Osteocyte (in vitro differentiated cells): ENCODE results near the gene APP. TPM values are rescaled to one million over a fixed set of nuclear protein-coding genes. Genes with fewer than 3 reads are reported as not detected.

Experiments used
- DNase-seq: peaks from one replicate; pipeline ENCODE4 v3.0.0; 2021; ENCODE audit warnings: mixed read lengths; ENCODE audit not compliant: unreplicated experiment; ENCODE audit errors: extremely low spot score
- H3K27ac Mint-ChIP-seq: one replicate; pipeline ENCODE4 v1.8.0; 2021; ENCODE audit warnings: mild to moderate bottlenecking, mixed read lengths; ENCODE audit not compliant: unreplicated experiment
- H3K27me3 Mint-ChIP-seq: one replicate; pipeline ENCODE4 v1.8.0; 2021; ENCODE audit warnings: mixed read lengths; ENCODE audit not compliant: unreplicated experiment
- H3K36me3 Mint-ChIP-seq: one replicate; pipeline ENCODE4 v1.8.0; 2021; ENCODE audit warnings: mixed read lengths; ENCODE audit not compliant: unreplicated experiment
- H3K4me1 Mint-ChIP-seq: one replicate; pipeline ENCODE4 v1.8.0; 2021; ENCODE audit warnings: mixed read lengths; ENCODE audit not compliant: unreplicated experiment
- H3K4me3 Mint-ChIP-seq: one replicate; pipeline ENCODE4 v1.8.0; 2021; ENCODE audit warnings: mild to moderate bottlenecking, moderate library complexity, mixed read lengths; ENCODE audit not compliant: unreplicated experiment
- H3K9me3 Mint-ChIP-seq: one replicate; pipeline ENCODE4 v1.8.0; 2021; ENCODE audit warnings: mixed read lengths; ENCODE audit not compliant: unreplicated experiment
- total RNA-seq: library from RNA; stranded (reverse); gene quantifications from 2 replicates; pipeline ENCODE4 v1.2.1, GENCODE V29; 2021
- TF ChIP-seq, protein P1 (sequence below): fragments of 200-600 bp; sonication (generic); IDR thresholded peaks from 2 replicates; pipeline ENCODE4 v1.5.0; 2021; ENCODE audit warnings: antibody characterized with exemption, mild to moderate bottlenecking, moderate library complexity

APP gene
- total RNA-seq, 1 donor from 2014 or later = 698 TPM

DNA sequence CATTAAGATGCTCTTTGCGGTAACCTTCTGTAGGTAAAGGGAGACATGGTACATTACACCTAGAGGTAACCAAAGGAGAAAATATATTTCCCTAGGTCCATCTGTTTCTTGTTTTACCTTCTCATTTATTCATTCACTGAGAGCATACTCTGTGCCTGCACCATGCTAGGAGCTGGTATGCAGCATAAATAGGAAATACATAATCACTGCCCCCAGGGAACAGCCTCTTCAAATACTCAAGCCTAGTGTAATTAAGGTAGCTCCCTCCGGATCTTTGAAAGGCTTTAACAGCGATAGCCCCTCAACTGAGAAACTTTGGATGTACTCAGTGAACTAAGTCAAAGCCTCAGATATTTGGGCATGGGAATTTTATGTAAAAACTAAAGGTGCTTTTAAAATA lies 312.2 kb downstream of the APP start:
- no peak for DNase-seq
- no peak overlapping the region for H3K27ac Mint-ChIP-seq

DNA sequence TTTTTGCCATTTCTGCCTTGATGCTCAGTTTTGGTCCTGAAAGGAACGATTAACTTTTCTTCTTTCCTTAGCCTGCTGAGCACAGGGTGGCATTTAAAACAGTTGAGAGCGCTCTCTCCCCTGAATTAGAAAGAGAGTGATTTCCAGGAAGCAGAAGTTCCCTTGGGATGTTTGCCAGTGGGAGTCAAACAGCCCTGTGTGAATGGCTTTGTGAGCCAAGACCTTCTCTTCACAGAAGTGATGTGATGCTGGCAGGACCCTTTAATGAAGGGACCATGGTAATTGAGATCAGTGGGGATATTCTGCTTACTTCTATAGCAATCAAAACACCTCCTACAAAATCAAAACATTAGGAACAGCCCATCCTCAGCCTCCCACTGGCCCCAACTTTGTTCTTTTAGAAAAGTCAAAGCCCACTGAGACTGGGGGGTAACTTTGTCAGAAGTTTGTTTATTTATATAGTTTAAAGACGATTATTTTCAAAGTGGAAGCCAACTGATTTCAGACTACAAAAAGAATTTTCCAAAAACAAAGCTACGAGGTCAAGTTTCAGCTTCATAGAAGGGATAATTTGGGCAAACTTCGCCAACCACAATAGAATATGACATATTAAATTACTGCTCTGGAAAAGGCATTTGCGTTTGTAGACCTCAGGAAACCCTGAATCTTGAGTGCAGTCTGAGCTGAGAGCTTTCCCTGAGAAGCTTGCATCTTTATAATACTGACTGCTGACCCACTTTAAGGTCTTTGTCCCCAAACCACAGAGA lies 313.1 kb downstream of the APP start:
- H3K27me3 Mint-ChIP-seq = no peaks in the 10 kb centered on the region
- no peak for DNase-seq
- H3K36me3 Mint-ChIP-seq = no peaks in the 10 kb centered on the region
- peak overlapping the region; percentile 32 for H3K27ac Mint-ChIP-seq
- TF ChIP-seq, protein P1, sequence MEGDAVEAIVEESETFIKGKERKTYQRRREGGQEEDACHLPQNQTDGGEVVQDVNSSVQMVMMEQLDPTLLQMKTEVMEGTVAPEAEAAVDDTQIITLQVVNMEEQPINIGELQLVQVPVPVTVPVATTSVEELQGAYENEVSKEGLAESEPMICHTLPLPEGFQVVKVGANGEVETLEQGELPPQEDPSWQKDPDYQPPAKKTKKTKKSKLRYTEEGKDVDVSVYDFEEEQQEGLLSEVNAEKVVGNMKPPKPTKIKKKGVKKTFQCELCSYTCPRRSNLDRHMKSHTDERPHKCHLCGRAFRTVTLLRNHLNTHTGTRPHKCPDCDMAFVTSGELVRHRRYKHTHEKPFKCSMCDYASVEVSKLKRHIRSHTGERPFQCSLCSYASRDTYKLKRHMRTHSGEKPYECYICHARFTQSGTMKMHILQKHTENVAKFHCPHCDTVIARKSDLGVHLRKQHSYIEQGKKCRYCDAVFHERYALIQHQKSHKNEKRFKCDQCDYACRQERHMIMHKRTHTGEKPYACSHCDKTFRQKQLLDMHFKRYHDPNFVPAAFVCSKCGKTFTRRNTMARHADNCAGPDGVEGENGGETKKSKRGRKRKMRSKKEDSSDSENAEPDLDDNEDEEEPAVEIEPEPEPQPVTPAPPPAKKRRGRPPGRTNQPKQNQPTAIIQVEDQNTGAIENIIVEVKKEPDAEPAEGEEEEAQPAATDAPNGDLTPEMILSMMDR = no peak
- no peak overlapping the region for H3K4me3 Mint-ChIP-seq
- peaks cover 14% of the 10 kb centered on the region for H3K4me1 Mint-ChIP-seq
- H3K9me3 Mint-ChIP-seq = no peaks in the 10 kb centered on the region

More for the DNA sequence above, 312.2 kb downstream of the APP start:
- Mint-ChIP-seq H3K9me3 (no peaks in the 10 kb centered on the region), H3K36me3 (no peaks in the 10 kb centered on the region), H3K4me3 (no peak overlapping the region), H3K27me3 (no peaks in the 10 kb centered on the region), H3K4me1 (peaks cover 14% of the 10 kb centered on the region)
- TF ChIP-seq, protein P1 = no peak

DNA sequence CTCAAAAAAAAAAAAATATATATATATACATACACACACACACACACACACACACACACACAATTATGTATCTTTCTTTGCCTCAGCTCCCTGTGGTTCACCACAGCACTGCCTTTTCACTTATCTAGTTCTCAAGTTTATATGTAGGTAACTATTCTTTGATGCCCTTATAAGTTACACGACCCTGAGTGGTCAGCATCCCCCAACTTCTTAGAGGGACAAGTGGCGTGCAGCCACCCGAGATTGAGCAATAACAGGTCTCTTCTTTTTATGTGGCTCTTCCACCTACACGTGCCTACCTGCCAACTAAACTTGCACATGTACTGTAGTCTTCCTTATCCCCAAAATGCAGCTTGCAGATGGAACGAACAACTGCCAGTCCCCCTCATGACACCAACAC lies 315.0 kb downstream of the APP start:
- DNase-seq = no peak
- H3K9me3 Mint-ChIP-seq = no peaks in the 10 kb centered on the region
- H3K27me3 Mint-ChIP-seq = peaks cover 4% of the 10 kb centered on the region
- TF ChIP-seq, protein P1 = no peak
- H3K36me3 Mint-ChIP-seq = no peaks in the 10 kb centered on the region
- peaks cover 14% of the 10 kb centered on the region for H3K4me1 Mint-ChIP-seq
- no peak overlapping the region for H3K27ac Mint-ChIP-seq
- H3K4me3 Mint-ChIP-seq = no peak overlapping the region

DNA sequence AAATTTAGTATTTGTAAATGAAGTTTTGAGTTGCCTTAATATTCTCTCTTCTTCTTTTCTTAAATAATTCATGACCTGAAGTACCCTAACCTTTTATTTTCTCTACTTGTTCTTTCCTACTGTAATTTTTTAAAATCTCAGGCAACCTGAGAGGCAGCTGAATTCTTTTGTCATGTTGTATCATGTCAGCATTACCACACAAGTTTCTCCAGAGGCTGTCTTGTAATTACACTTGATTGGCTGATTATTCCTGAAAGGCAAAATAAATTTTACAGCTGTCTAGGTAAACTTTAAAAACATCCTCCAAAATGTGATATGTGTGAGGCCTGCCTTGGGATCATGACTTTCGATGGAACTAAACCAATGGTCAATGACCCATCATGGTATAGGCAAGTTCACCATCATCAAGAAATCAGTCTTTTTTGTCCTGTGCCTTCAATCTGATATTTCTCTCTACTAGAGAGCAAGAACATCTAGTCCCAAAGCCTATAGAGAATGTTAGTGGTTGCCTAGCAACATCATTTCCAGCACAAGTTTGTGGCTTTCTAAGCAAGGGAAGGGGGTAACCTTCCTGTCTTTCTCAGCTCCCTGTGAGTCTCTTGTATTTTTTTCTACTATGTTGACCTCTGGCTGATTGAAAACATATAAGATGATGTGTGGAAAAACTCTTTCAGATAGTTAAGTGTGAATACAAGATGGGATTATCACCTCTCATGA lies 320.3 kb downstream of the APP start:
- DNase-seq = no peak
- H3K27me3 Mint-ChIP-seq = peaks cover 9% of the 10 kb centered on the region
- TF ChIP-seq, protein P1 = no peak
- H3K4me3 Mint-ChIP-seq = no peak overlapping the region
- H3K36me3 Mint-ChIP-seq = no peaks in the 10 kb centered on the region
- H3K9me3 Mint-ChIP-seq = peaks cover 5% of the 10 kb centered on the region
- no peak overlapping the region for H3K27ac Mint-ChIP-seq
- H3K4me1 Mint-ChIP-seq = no peaks in the 10 kb centered on the region

DNA sequence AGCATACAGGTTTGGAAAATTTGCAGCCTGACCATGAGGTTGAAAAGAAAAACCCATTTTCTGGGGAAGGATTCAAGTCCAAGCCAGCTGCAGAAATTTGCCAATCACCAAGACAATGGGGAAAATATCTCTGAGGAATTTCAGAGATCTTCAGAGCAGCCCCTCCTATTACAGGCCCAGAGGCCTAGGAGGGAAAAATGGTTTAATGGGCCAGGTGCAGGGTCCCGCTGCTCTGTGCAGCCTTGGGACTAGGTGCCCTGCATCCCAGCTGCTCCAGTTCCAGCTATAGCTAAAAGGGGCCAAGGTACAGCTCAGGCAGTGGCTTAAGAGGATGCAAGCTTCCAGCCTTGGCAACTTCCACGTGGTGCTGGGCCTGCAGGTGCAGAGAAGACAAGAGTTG lies 322.3 kb downstream of the APP start:
- peaks cover 5% of the 10 kb centered on the region for H3K9me3 Mint-ChIP-seq
- no peaks in the 10 kb centered on the region for H3K36me3 Mint-ChIP-seq
- H3K27me3 Mint-ChIP-seq = peaks cover 23% of the 10 kb centered on the region
- no peak overlapping the region for H3K27ac Mint-ChIP-seq
- no peak overlapping the region for H3K4me3 Mint-ChIP-seq
- no peaks in the 10 kb centered on the region for H3K4me1 Mint-ChIP-seq
- TF ChIP-seq, protein P1 = no peak
- DNase-seq = no peak
